GM18499 (cell line): Measurements from ENCODE around the gene MAPK14.
"Not testable (repeated sequence)": the region's sequence is repeated elsewhere in the genome, so short reads cannot be mapped to it uniquely, and the experiment has no call there.

Experiments
- ATAC-seq: cut with Tn5 transposase; IDR thresholded peaks from one replicate; pipeline ENCODE4 v1.9.1; 2021; ENCODE audit warnings: moderate number of reproducible peaks; ENCODE audit not compliant: insufficient read depth, unreplicated experiment

The MAPK14 gene

GRCh38 chr6:36067374-36068011 lies 39.9 kb downstream of the MAPK14 start:
- ATAC-seq = no peak

GRCh38 chr6:36068012-36068392 lies 40.4 kb downstream of the MAPK14 start:
- no peak for ATAC-seq

GRCh38 chr6:36068586-36068985 lies 41.0 kb downstream of the MAPK14 start:
- no peak for ATAC-seq

- ATAC-seq = no peak
Observed at GRCh38 chr6:36069573-36069972, 42.0 kb downstream of the MAPK14 start.

- ATAC-seq = no peak
Observed at GRCh38 chr6:36070252-36070651, 42.6 kb downstream of the MAPK14 start.

GRCh38 chr6:36071281-36071680 lies 43.7 kb downstream of the MAPK14 start:
- ATAC-seq = no peak

GRCh38 chr6:36071714-36072113 lies 44.1 kb downstream of the MAPK14 start:
- ATAC-seq = no peak

DNA sequence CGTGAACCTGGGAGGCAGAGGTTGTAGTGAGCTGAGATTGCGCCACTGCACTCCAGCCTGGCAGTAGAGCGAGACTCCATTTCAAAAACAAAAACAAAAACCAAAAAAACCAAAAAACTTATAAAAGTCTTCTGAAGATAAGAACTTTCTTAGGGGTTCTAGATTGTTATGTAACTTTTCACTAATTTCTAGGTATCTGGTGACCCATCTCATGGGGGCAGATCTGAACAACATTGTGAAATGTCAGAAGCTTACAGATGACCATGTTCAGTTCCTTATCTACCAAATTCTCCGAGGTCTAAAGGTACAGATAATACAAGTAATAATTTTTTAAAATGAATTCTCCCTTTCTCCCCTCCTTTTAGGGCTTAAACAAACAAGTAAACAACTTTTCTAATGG lies 45.1 kb downstream of the MAPK14 start:
- no peak for ATAC-seq

- no peak for ATAC-seq
Observed at GRCh38 chr6:36073587-36073986, 46.0 kb downstream of the MAPK14 start.

GRCh38 chr6:36075656-36076055 lies 48.0 kb downstream of the MAPK14 start:
- no peak for ATAC-seq

DNA sequence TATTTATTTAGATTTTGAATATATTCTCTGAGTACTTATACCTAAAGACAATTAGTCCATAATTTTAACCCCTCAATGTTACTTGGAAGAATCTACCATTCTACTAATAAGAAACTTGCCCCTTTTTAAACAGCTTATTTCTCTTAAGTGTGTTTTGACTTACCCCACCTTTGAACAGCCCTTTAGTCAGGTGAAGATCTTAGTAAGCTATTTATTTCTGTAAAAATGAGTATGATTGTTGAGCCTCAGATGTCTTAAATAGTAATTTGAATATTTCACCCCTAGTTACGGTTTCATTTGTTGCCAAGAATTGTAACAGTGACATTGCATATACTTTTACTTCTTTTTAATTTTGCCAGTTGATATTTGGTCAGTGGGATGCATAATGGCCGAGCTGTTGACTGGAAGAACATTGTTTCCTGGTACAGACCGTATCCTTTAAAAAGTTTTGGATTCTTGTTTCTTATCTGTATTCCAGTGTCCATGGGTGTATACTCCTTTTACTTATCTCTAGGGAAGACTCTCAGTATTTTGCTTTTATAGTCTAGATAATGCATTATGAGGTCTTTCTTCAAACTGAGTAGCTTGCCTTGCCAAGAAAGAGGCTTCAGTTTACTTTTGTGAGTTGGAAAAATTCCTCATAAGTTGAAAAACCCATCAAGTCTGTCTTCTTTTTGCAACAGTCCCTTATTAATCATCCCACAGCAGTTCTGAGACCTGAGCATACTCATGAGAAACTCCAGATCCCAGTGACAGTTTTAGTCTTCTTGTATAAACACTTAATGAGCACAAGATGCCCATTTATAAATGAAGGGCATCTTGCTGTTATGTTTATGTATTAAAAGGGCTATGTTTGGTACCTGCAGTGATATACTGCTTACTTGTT lies 48.8 kb downstream of the MAPK14 start:
- no peak for ATAC-seq

DNA sequence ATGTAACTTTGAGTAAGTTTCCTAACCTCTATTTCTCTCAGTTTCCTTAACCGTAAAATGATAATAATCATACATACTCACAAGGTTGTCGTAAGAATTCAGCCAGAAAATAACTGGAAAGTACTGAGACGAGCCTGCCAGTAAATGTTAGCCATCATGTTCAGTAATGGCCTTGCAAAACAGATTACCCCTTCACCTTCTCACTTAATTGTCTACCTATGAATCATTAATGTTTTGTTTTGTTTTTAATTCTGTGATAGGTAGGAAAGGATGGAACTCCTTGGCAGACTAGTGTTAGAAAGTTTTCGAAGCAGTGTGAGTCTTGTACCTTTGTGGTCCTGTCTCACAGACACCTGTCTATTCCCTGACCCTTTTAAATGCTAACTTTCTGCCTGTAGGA lies 50.6 kb downstream of the MAPK14 start:
- ATAC-seq = no peak

- ATAC-seq = no peak
Observed at GRCh38 chr6:36079601-36080000, 52.0 kb downstream of the MAPK14 start.

GRCh38 chr6:36082318-36082717 lies 54.7 kb downstream of the MAPK14 start:
- no peak for ATAC-seq

- no peak for ATAC-seq
Observed at GRCh38 chr6:36083446-36083845, 55.8 kb downstream of the MAPK14 start.

- not testable (repeated sequence) for ATAC-seq
Observed at GRCh38 chr6:36088204-36088603, 60.6 kb downstream of the MAPK14 start.

GRCh38 chr6:36089048-36089447 lies 61.4 kb downstream of the MAPK14 start:
- no peak for ATAC-seq

DNA sequence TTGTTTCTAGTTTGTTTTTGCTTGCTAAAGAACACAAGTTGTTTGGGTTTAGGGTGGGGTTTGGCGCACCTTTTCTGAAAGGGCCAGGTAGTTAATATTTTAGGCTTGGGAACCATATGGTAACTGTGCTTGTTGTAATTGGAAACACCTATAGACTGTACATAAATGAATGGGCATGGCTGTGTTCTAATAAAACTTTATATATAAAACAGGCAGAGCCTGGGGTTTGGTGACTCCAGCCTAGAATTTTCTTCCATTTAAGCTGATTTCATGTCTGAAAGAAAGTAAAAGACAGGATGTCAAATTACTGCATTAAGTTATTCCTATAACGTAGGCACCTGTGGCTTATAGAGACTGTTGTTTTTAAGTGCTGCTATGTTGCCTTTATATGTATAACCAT lies 66.6 kb downstream of the MAPK14 start:
- ATAC-seq = no peak

- ATAC-seq = no peak
Observed at GRCh38 chr6:36094753-36095496, 67.3 kb downstream of the MAPK14 start.

- no peak for ATAC-seq
Observed at GRCh38 chr6:36095497-36096391, 68.1 kb downstream of the MAPK14 start.
